ENCODE results near the gene FAM221B.
A peak's percentile ranks its signal among the peaks of the same experiment; 100 is the strongest.

DNA sequence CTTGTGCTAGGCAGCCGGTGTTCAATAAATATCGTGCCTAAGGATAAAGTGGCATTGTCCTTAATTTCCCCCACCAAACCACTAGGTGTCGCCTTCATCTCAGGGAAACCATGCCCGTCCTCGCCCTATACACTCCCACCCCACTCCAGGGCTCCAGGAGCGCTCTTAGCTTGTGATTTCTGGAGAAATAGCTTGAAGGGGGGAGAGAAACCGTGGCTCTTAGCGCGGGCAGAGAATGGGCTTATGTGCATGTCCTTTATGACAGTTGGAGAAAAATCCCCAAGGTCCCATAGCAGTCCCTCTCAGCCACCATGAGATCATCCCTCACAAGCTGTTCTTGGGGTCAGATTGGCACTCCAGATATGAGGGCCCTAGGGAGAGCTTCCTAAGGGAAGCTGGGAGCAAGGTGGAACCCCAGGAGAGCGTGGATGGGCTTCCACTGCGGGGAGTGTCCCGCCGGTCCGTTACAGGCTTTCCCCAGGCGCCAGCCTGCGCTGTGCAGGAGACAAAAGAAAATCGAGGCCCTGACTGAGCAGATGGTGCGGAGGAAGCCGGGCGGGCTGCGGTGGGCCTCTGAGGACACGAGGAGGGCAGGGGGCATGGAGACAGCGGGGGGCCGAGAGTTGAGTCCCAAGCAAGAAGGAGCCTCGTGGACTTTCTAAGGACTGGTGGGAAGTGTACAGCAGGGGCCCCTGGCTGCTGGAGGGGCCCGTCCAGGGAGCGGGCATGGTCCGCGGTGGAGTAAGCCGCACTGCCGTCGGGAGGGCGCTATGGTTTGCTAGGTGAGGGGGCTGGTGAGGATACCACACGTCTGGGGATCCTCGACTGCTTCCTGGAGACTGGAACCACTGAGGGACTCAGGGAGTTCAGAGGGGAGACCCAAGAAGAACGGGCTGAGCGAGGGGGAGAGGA lies 37.9 kb downstream of the FAM221B start:
- TF ChIP-seq CTCF (conservative IDR thresholded peaks at IDR 0.05 in 1 of 2, IDR thresholded peaks at IDR 0.05 in 1 of 2; ENCODE audit: extremely low read depth in 1 of 2, insufficient read depth in 1 of 2, low read depth in 1 of 2, low read length in 2 of 2): peak; percentile 83
- TF ChIP-seq EZH2 (IDR thresholded peaks at IDR 0.05; ENCODE audit: borderline replicate concordance, low read length): no peak
